GM18873 (cell line): ENCODE measurements around the gene EIF4E2.

ENCODE experiments used
- ATAC-seq: cut with Tn5 transposase; IDR thresholded peaks from one replicate; pipeline ENCODE4 v1.9.1; 2021; ENCODE audit warnings: mild to moderate bottlenecking, moderate library complexity, moderate number of reproducible peaks; ENCODE audit not compliant: unreplicated experiment, low FRiP score

The EIF4E2 gene

GRCh38 chr2:232588680-232589585 lies 38.4 kb downstream of the EIF4E2 start:
- ATAC-seq = no peak

- ATAC-seq = no peak
Observed at GRCh38 chr2:232592772-232593395, 42.4 kb downstream of the EIF4E2 start.

DNA sequence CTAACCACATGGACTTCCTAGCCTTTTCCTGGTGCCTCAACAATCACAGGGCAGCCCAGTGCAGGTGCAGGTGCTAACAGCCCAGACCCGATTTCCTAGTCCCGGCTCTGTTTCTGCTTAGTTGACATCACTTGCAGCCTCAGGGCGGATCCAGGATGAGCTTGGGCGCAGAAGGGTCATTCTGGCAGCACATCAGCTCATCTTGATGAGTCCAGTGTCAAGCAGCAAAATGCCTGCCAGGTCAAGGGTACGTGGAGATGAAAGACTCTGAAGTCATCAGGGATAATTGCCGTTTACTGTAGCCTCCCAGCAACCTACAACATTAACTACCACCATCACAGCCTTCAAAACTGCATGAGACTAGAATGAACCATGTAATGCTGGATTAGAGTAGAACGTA lies 43.5 kb downstream of the EIF4E2 start:
- ATAC-seq = no peak

- ATAC-seq = no peak
Observed at GRCh38 chr2:232597362-232598079, 47.0 kb downstream of the EIF4E2 start.

GRCh38 chr2:232598293-232598692 lies 47.8 kb downstream of the EIF4E2 start:
- ATAC-seq = no peak

DNA sequence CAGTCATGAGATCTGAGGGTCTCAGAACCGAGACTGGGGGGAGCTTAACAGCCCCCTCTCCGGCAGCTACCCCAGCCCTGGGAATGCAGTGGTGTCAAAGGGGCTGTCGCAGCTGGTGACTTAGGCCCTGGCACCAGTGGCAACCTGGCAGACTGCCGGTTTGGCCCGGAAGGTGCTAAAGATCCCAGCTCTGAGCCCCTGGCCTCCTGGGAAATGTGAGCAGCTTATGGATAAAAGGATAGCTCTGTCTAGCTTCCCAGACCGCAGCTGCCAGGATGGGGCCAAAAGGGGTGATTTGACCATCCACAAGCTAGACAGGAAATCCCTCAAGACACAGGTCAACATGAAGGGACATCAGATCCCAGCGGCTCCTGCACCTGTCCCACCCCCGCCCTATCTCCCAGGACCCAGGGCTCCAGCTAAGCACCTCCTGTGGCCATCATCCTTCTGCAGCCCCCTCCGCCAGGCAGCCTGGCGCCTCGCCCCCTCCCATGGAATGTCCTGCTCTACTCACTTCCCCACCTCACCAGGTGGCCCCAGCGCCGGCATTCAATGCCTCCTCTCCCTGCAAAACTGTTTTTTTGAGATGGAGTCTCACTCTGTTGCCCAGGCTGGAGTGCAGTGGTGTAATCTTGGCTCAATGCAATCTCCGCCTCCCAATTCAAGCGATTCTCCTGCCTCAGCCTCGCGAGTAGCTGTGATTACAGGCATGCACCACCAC lies 49.7 kb downstream of the EIF4E2 start:
- no peak for ATAC-seq

GRCh38 chr2:232603283-232603682 lies 52.8 kb downstream of the EIF4E2 start:
- no peak for ATAC-seq

- no peak for ATAC-seq
Observed at GRCh38 chr2:232604535-232604934, 54.0 kb downstream of the EIF4E2 start.

DNA sequence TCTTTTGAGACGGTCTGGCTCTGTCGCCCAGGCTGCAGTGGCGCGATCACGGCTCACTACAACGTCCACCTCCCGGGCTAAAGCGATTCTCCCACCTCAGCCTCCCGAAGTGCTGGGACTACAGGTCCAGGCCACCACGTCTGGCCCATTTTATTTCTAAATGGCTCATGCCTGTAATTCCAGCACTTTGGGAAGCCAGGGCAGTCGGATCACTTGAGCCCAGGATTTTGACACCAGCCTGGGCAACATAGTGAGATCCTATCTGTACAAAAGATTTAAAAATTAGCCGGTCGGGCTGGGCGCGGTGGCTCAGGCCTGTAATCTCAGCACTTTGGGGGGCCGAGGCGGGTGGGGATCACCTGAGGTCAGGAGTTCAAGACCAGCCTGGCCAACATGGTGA lies 56.5 kb downstream of the EIF4E2 start:
- ATAC-seq = no peak

DNA sequence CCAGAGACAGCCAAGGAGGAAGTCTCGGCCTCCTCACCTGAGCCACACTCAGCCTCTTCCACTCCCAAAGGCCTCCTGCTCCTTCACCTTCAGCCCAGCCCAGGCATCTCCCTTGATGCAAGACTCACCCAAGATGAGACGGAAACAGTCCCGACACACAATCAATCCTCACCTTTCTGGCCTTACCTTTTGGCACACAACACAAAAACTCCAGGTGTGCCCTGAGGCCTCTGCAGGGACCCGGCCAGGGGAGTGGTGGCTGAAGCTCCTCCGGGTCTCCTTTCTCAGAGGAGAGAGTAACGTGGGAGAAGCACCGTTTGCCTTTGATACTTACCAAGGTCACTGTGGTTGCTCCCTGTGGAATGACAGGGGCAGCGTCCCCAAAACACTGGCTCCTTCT lies 59.1 kb downstream of the EIF4E2 start:
- ATAC-seq = no peak

DNA sequence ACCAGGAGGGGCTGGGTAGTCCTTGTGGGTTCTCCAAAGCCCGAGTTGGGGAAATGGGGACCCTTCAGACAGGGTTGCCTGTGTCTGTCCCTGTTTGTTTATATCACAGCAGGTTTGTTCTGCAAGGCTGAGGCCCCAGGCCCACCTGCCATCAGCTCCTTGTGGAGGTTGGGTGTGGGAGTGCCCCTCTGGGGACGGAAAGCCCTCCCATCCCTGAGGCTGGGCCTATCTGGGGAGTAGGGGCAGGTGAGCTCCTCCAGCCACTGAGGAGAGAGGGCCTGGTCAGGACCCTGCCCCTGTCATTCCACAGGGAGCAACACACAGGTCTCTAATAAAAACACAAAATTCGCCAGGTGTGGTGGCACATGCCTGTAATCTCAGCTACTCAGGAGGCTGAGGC lies 59.6 kb downstream of the EIF4E2 start:
- ATAC-seq = no peak

- no peak for ATAC-seq
Observed at GRCh38 chr2:232611061-232611460, 60.6 kb downstream of the EIF4E2 start.

GRCh38 chr2:232611559-232612218 lies 61.2 kb downstream of the EIF4E2 start:
- no peak for ATAC-seq

DNA sequence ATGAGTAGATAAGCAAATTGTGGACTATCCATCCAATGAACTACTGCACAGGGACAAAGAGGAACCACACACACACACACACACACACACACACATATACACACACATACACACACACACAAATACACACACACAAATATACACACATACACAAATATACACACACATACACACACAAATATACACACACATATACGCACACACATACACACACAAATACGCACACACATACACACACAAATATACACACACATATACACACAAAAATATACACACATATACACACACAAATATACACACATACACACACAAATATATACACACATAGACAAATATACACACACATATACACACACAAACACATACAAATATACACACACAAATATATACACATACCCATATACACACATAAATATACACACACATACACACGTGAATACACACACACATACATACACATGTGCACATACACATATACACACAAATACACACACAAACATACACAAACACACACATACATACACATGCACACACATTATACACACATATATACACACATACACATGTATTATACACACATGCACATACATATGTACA lies 63.1 kb downstream of the EIF4E2 start:
- ATAC-seq = no peak

GRCh38 chr2:232615339-232615738 lies 64.8 kb downstream of the EIF4E2 start:
- no peak for ATAC-seq
